Measurements from ENCODE around the gene EIF1B. TPM values are rescaled to one million over a fixed set of nuclear protein-coding genes. Genes with fewer than 3 reads are reported as not detected.
"Not testable (repeated sequence)": the region's sequence is repeated elsewhere in the genome, so short reads cannot be mapped to it uniquely, and the experiment has no call there.

Gene EIF1B
- total RNA-seq, 2 donors from 2014 or later = 63.9 to 131 TPM

- no peak for DNase-seq (ENCODE audit: low spot score)
- H3K36me3 ChIP-seq = no peaks in the 10 kb centered on the region
- TF ChIP-seq CTCF (IDR thresholded peaks at IDR 0.05) = no peak
- no peaks in the 10 kb centered on the region for H3K9me3 ChIP-seq
- H3K4me1 ChIP-seq = peaks cover 0 to 6% of the 10 kb centered on the region in 2 donors
- no peak overlapping the region for H3K4me3 ChIP-seq
- no peaks in the 10 kb centered on the region for H3K27me3 ChIP-seq
- H3K27ac ChIP-seq = no peak overlapping the region
These were observed 40.5 kb upstream of the EIF1B start for GRCh38 chr3:40268802-40269524.

GRCh38 chr3:40278791-40279190 is 30.7 kb upstream of the EIF1B start:
- no peaks in the 10 kb centered on the region for H3K9me3 ChIP-seq
- H3K36me3 ChIP-seq = no peaks in the 10 kb centered on the region
- TF ChIP-seq CTCF (IDR thresholded peaks at IDR 0.05) = no peak
- no peaks in the 10 kb centered on the region for H3K27me3 ChIP-seq
- no peak for DNase-seq (ENCODE audit: low spot score)
- no peak overlapping the region for H3K27ac ChIP-seq
- no peak overlapping the region for H3K4me3 ChIP-seq
- no peaks in the 10 kb centered on the region for H3K4me1 ChIP-seq

DNA sequence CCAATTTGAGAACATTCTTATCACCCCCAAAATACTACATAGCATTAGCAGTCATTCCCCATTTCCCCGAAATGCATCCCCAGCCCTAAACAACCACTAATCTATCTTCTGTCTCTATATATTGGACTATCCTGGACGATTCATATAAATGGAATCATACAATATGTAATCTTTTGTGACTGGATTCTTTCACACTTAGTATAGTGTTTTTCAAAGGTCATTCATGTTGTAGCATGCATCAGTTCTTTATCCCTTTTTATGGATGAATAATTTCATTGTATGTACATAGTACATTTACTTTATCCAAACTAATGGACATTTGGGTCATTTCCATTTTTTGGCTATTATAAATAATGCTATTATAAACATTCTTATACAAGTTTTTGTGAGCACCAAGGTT is 27.5 kb upstream of the EIF1B start:
- H3K27ac ChIP-seq = no peak overlapping the region
- no peak for TF ChIP-seq CTCF (IDR thresholded peaks at IDR 0.05)
- no peak overlapping the region for H3K4me3 ChIP-seq
- H3K9me3 ChIP-seq = no peaks in the 10 kb centered on the region
- H3K36me3 ChIP-seq = no peaks in the 10 kb centered on the region
- no peaks in the 10 kb centered on the region for H3K27me3 ChIP-seq
- H3K4me1 ChIP-seq = no peaks in the 10 kb centered on the region
- DNase-seq (ENCODE audit: low spot score) = no peak

- H3K27ac ChIP-seq; H3K4me3 ChIP-seq; DNase-seq (ENCODE audit: low spot score); H3K4me1 ChIP-seq; H3K36me3 ChIP-seq; H3K9me3 ChIP-seq; H3K27me3 ChIP-seq: not testable (repeated sequence)
These were observed 26.4 kb upstream of the EIF1B start for GRCh38 chr3:40283057-40283456.

GRCh38 chr3:40287248-40287647 is 22.3 kb upstream of the EIF1B start:
- no peak overlapping the region for H3K27ac ChIP-seq
- no peak overlapping the region for H3K4me3 ChIP-seq
- no peaks in the 10 kb centered on the region for H3K9me3 ChIP-seq
- no peak for DNase-seq (ENCODE audit: low spot score)
- no peaks in the 10 kb centered on the region for H3K27me3 ChIP-seq
- no peaks in the 10 kb centered on the region for H3K36me3 ChIP-seq
- no peak for TF ChIP-seq CTCF (IDR thresholded peaks at IDR 0.05)
- H3K4me1 ChIP-seq = peaks cover 0 to 19% of the 10 kb centered on the region in 2 donors

DNA sequence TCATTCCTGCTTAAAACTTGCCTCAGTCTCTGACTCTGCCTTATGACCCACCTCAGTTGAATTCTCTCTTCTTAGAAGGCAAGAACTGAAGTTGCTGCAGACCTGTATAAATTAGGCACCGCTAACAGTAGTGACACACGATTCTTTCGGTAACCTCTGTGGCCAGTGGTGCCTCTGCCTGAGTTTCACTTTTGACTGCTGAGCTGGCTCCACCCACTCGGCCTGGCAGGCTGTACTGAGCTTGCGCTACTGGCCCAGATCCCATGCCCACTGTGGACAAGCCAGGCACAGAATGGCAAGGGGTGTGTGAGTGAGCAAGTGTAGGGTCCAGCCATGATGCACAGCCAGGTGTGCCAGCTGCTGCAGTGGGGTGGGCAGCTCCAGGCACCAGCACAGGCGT is 19.1 kb upstream of the EIF1B start:
- Histone ChIP-seq H3K9me3 (no peaks in the 10 kb centered on the region), H3K4me1 (peaks cover 0 to 24% of the 10 kb centered on the region in 2 donors), H3K4me3 (no peak overlapping the region), H3K27me3 (no peaks in the 10 kb centered on the region), H3K36me3 (no peaks in the 10 kb centered on the region), H3K27ac (peak overlapping the region; percentile 82 to 87)
- DNase-seq (ENCODE audit: low spot score) = no peak
- TF ChIP-seq CTCF (IDR thresholded peaks at IDR 0.05) = no peak

Measured in right atrium auricular region (tissue), 2 donors.